CD4-positive, CD25-positive, alpha-beta regulatory T cell (primary cell): ENCODE data around the gene TSTD1. TPM values are rescaled to one million over a fixed set of nuclear protein-coding genes. Genes with fewer than 3 reads are reported as not detected.
A peak's percentile ranks its signal among the peaks of the same experiment; 100 is the strongest.
"Not testable (repeated sequence)": the region's sequence is repeated elsewhere in the genome, so short reads cannot be mapped to it uniquely, and the experiment has no call there.

Experiments
- ATAC-seq, 2 donors: fragments of 150-1000 bp; cut with Tn5 transposase; one replicate each; pipeline ENCODE4 v1.10.0; 2021; ENCODE audit warnings: low read depth in 2 of 2, moderate number of reproducible peaks in 2 of 2, moderate library complexity in 1 of 2
- DNase-seq, 3 donors: peaks; one replicate each; pipeline versions ENCODE4 v3.0.0 to v3.0.0-alpha.2; 2012 to 2022; ENCODE audit warnings: mixed read lengths in 1 of 3
- H3K27ac ChIP-seq: one replicate; pipeline ENCODE4 v1.7.0; 2013; ENCODE audit warnings: mild to moderate bottlenecking, low read length; ENCODE audit not compliant: insufficient read depth, poor library complexity, severe bottlenecking
- H3K27me3 ChIP-seq: one replicate; pipeline ENCODE4 v1.7.0; 2013; ENCODE audit warnings: low read length; ENCODE audit not compliant: control insufficient read depth, insufficient read depth
- H3K36me3 ChIP-seq: one replicate; pipeline ENCODE4 v1.7.0; 2013; ENCODE audit warnings: mild to moderate bottlenecking, low read length, moderate library complexity; ENCODE audit not compliant: control insufficient read depth, insufficient read depth
- H3K4me1 ChIP-seq: 2 replicates; pipeline ENCODE4 v1.7.0; 2013; ENCODE audit warnings: mild to moderate bottlenecking, low read length; ENCODE audit not compliant: insufficient read depth, control insufficient read depth, poor library complexity, severe bottlenecking
- H3K4me3 ChIP-seq: one replicate; pipeline ENCODE4 v1.7.0; 2013; ENCODE audit warnings: low read depth, mild to moderate bottlenecking, low read length, moderate library complexity
- H3K9me3 ChIP-seq, 2 experiments: 1 replicate in 1 of 2; 2 replicates in 1 of 2; pipeline ENCODE4 v1.7.0; 2013; ENCODE audit warnings: low read length in 2 of 2, mild to moderate bottlenecking in 1 of 2, moderate library complexity in 1 of 2; ENCODE audit not compliant: control insufficient read depth in 2 of 2
- H3K27ac Mint-ChIP-seq, 3 donors: one replicate each; pipeline ENCODE4 v1.8.0; 2020 to 2022; ENCODE audit warnings: mild to moderate bottlenecking in 3 of 3, mixed read lengths in 3 of 3, moderate library complexity in 2 of 3
- H3K27me3 Mint-ChIP-seq: one replicate; pipeline ENCODE4 v1.8.0; 2022; ENCODE audit warnings: mild to moderate bottlenecking, mixed read lengths
- H3K36me3 Mint-ChIP-seq: one replicate; pipeline ENCODE4 v1.8.0; 2020; ENCODE audit warnings: mixed read lengths
- H3K4me1 Mint-ChIP-seq, 4 donors: one replicate each; pipeline ENCODE4 v1.8.0; 2020 to 2022; ENCODE audit warnings: mixed read lengths in 4 of 4, mild to moderate bottlenecking in 1 of 4
- H3K4me3 Mint-ChIP-seq, 4 donors: one replicate each; pipeline ENCODE4 v1.8.0; 2020 to 2022; ENCODE audit warnings: mild to moderate bottlenecking in 4 of 4, mixed read lengths in 4 of 4, moderate library complexity in 3 of 4
- H3K9me3 Mint-ChIP-seq, 7 donors: one replicate each; pipeline ENCODE4 v1.8.0; 2020 to 2022; ENCODE audit warnings: mixed read lengths in 7 of 7, mild to moderate bottlenecking in 3 of 7, moderate library complexity in 2 of 7
- polyA plus RNA-seq, 4 donors: library from polyadenylated mRNA; unstranded; fragments of 300-500 nt; fragmentation: Illumina TruSeq; gene quantifications; one replicate each; pipeline ENCODE4 v1.2.3, GENCODE V29; 2021
- total RNA-seq: library from RNA; stranded (reverse); gene quantifications from one replicate; pipeline ENCODE4 v1.2.3, GENCODE V29; 2022

Gene TSTD1
- total and polyA plus RNA-seq, 5 donors from 2014 or later = 61.3 to 451 (median 421) TPM

- H3K4me3 Mint-ChIP-seq, H3K27me3 ChIP-seq, H3K27me3 Mint-ChIP-seq, H3K4me1 Mint-ChIP-seq, H3K9me3 ChIP-seq, DNase-seq, H3K4me1 ChIP-seq, ATAC-seq, H3K36me3 Mint-ChIP-seq, H3K9me3 Mint-ChIP-seq, H3K27ac ChIP-seq, H3K36me3 ChIP-seq, H3K4me3 ChIP-seq: not testable (repeated sequence)
- H3K27ac Mint-ChIP-seq = peak overlapping the region in 1 of 3 donors; percentile 49
Observed at GRCh38 chr1:161026954-161027353, 11.8 kb downstream of the TSTD1 start.

- H3K27ac ChIP-seq, DNase-seq, H3K36me3 ChIP-seq, H3K36me3 Mint-ChIP-seq, H3K27me3 ChIP-seq, ATAC-seq, H3K4me3 ChIP-seq, H3K27me3 Mint-ChIP-seq, H3K9me3 Mint-ChIP-seq, H3K9me3 ChIP-seq: not testable (repeated sequence)
- peak overlapping the region in 2 of 4 donors; percentile 14 to 95 for H3K4me3 Mint-ChIP-seq
- H3K4me1 ChIP-seq = peaks cover 20% of the 10 kb centered on the region
- H3K27ac Mint-ChIP-seq = peak overlapping the region in 1 of 3 donors; percentile 29
- H3K4me1 Mint-ChIP-seq = peaks cover 11 to 34% (median 27%) of the 10 kb centered on the region in 4 donors
Observed at GRCh38 chr1:161022432-161022831, 16.3 kb downstream of the TSTD1 start.

DNA sequence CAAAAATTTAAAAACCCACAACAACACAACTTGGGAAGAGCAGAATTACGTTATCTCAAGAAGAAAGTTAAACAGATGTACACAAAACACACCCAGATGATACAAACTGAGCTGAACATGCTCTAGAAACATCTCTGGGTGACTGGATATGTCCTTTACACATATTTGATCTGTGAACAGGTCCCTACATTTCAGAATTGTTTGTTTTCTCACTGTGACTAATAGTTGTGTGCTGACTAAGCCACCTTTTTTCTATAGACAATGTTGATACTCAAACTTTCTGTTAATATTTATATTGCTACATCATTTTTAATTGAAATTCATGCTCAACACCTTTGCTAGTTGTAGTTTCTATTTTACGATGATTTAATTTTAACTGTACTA is 16.8 kb downstream of the TSTD1 start:
- Mint-ChIP-seq H3K9me3 (no peaks in the 10 kb centered on the region), H3K27ac (peak overlapping the region in 2 of 3 donors; percentile 29 to 86), H3K4me3 (peak overlapping the region; percentile 84 to 95 (median 92)), H3K27me3 (peaks cover 8% of the 10 kb centered on the region), H3K36me3 (no peaks in the 10 kb centered on the region), H3K4me1 (peaks cover 11 to 34% (median 27%) of the 10 kb centered on the region in 4 donors)
- ATAC-seq = no peak
- Histone ChIP-seq H3K9me3 (no peaks in the 10 kb centered on the region), H3K27me3 (no peaks in the 10 kb centered on the region), H3K4me1 (peaks cover 20% of the 10 kb centered on the region), H3K36me3 (no peaks in the 10 kb centered on the region), H3K27ac (no peak overlapping the region), H3K4me3 (no peak overlapping the region)
- no peak for DNase-seq

- peaks cover 11 to 33% (median 29%) of the 10 kb centered on the region in 4 donors for H3K4me1 Mint-ChIP-seq
- H3K9me3 ChIP-seq = no peaks in the 10 kb centered on the region
- peak overlapping the region; percentile 48 for H3K27ac ChIP-seq
- no peaks in the 10 kb centered on the region for H3K9me3 Mint-ChIP-seq
- H3K36me3 ChIP-seq = no peaks in the 10 kb centered on the region
- peaks cover 20% of the 10 kb centered on the region for H3K4me1 ChIP-seq
- H3K27me3 ChIP-seq = no peaks in the 10 kb centered on the region
- H3K36me3 Mint-ChIP-seq = no peaks in the 10 kb centered on the region
- peak overlapping the region; percentile 84 to 95 (median 92) for H3K4me3 Mint-ChIP-seq
- H3K27me3 Mint-ChIP-seq = peaks cover 8% of the 10 kb centered on the region
- DNase-seq = peak; percentile 87 to 91 (median 89)
- H3K4me3 ChIP-seq = peak overlapping the region; percentile 87
- H3K27ac Mint-ChIP-seq = peak overlapping the region; percentile 86 to 89 (median 89)
- ATAC-seq = peak; percentile 95
Observed at GRCh38 chr1:161021165-161021969, 17.4 kb downstream of the TSTD1 start.

DNA sequence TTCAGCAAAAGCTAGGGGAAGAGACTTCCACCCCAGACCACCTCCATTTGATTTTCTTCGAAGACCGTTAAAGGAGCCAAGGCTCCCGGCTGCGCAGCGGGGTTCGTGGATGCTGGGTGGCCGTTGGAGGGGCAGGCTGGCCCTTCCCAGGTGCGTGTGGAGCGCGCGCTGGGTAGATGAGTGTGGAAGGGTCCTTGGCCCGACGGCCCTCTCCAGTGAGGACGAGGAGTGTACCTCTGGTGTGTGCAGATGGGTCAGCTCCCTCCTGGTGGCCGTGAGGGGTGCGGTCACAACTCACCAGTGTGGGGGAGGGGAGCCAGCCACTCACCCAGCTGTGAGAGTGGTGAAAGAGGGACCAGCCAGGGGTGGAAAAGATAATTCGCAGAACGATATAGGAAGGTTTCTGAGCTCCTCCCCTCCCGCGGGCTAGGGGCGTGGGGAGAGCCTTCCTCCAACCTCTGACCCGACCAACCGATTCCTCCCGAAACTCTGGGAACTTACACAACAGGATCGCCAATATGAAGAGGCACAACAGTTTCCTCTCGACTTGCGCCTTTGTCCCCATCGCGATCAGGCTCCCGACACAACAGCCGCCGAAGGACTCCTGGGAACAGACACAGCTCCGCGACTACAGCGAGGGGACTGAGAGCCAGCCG is 18.1 kb downstream of the TSTD1 start, which contains the start of gene F11R:
Gene F11R, minus strand, starts transcription at position 644 of the 656 bp plus-strand sequence. Its CDS starts 79 bp downstream, at position 565.
- Mint-ChIP-seq H3K27me3 (peaks cover 8% of the 10 kb centered on the region), H3K4me3 (peak within 1 kb of the TSS; percentile 84 to 95 (median 92)), H3K27ac (peak within 1 kb of the TSS; percentile 86 to 89 (median 89)), H3K9me3 (no peaks in the 10 kb centered on the region), H3K36me3 (no peaks in the 10 kb centered on the region), H3K4me1 (peaks cover 11 to 33% (median 29%) of the 10 kb centered on the region in 4 donors)
- Histone ChIP-seq H3K4me3 (peak within 1 kb of the TSS; percentile 87), H3K4me1 (peaks cover 20% of the 10 kb centered on the region), H3K9me3 (no peaks in the 10 kb centered on the region), H3K27ac (peak within 1 kb of the TSS; percentile 48), H3K36me3 (no peaks in the 10 kb centered on the region), H3K27me3 (no peaks in the 10 kb centered on the region)
- no peak for DNase-seq
- ATAC-seq = peak; percentile 5 to 19

DNA sequence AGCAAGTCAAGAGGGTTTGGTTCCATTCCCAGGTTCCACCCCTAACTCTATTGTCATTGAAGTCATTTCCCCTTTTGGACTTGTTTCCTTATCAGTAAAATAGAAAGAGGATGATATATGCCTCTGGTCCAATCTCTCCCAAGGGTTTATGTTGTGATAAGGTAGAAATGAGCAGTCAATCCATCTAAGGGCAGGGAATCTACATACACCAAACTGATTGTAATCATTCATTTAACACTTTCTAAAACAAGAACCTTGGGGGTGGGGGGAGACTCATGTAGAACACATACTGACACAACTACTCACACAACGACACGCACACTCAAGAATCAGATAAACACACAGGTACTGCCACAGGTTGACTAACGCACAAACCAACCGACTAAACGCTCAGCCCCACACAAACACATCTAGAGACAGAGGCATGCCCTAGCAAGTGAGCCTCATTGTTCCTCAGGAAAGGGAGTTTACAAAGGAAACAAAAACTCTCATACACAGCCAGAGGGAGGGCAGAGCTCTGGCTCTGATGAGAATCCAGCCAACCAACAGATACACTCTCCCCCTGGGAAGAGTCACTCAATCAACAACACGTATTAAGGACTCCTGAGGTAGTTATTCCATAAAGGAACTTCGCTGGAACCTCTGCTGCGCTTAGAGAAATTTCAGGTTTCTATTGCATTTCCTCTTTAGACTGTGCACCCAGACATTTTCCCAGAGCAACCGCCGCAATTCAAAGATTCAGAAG is 18.8 kb downstream of the TSTD1 start:
- no peaks in the 10 kb centered on the region for H3K36me3 ChIP-seq
- peaks cover 8% of the 10 kb centered on the region for H3K27me3 Mint-ChIP-seq
- peak overlapping the region; percentile 82 for H3K4me3 ChIP-seq
- H3K9me3 Mint-ChIP-seq = no peaks in the 10 kb centered on the region
- no peaks in the 10 kb centered on the region for H3K27me3 ChIP-seq
- peak overlapping the region; percentile 71 to 89 (median 86) for H3K27ac Mint-ChIP-seq
- peaks cover 20% of the 10 kb centered on the region for H3K4me1 ChIP-seq
- no peak overlapping the region for H3K27ac ChIP-seq
- ATAC-seq (no peak), DNase-seq (no peak)
- H3K36me3 Mint-ChIP-seq = no peaks in the 10 kb centered on the region
- peak overlapping the region; percentile 84 to 95 (median 92) for H3K4me3 Mint-ChIP-seq
- H3K9me3 ChIP-seq = no peaks in the 10 kb centered on the region
- peaks cover 11 to 33% (median 29%) of the 10 kb centered on the region in 4 donors for H3K4me1 Mint-ChIP-seq

DNA sequence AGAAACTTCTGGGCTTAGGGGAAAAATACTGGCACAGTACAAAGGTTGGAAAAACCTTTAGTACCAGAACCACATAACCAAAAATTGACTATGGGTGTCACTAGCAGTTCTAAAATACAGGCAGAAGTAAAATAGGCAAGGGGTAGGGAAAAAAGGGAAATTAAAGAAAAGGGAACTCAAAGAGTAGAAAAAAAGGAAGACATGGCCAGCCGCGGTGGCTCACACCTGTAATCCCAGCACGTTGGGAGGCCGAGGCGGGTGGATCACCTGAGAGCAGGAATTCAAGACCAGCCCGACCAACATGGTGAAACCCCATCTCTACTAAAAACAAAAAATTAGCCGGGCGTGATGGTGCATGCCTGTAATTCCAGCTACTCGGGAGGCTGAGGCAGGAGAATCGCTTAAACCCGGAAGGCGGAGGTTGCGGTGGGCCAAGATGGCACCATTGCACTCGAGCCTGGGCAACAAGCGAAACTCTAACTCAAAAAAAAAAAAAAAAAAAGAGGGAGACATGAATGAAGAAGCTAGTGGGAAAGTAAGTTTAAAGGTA is 19.6 kb downstream of the TSTD1 start:
- H3K4me3 ChIP-seq, H3K27ac ChIP-seq, H3K27me3 ChIP-seq, DNase-seq, H3K36me3 ChIP-seq, ATAC-seq, H3K36me3 Mint-ChIP-seq, H3K27me3 Mint-ChIP-seq, H3K9me3 ChIP-seq, H3K9me3 Mint-ChIP-seq: not testable (repeated sequence)
- peaks cover 11 to 35% (median 32%) of the 10 kb centered on the region in 4 donors for H3K4me1 Mint-ChIP-seq
- peak overlapping the region in 3 of 4 donors; percentile 22 to 95 (median 84) for H3K4me3 Mint-ChIP-seq
- H3K4me1 ChIP-seq = peaks cover 23% of the 10 kb centered on the region
- peak overlapping the region in 1 of 3 donors; percentile 63 for H3K27ac Mint-ChIP-seq
